ENCODE data around the gene TBC1D5. TPM values are rescaled to one million over a fixed set of nuclear protein-coding genes. Genes with fewer than 3 reads are reported as not detected.
"Not testable (repeated sequence)": the region's sequence is repeated elsewhere in the genome, so short reads cannot be mapped to it uniquely, and the experiment has no call there.

Gene TBC1D5
- total RNA-seq, 1 experiment from 2014 or later = 36.4 TPM

- H3K36me3 ChIP-seq (ENCODE audit: control insufficient read depth, insufficient read depth, low read length); H3K4me3 Mint-ChIP-seq (ENCODE audit: unreplicated experiment); DNase-seq; H3K27ac Mint-ChIP-seq (ENCODE audit: unreplicated experiment); BruUV-seq (replicated peaks); H3K36me3 Mint-ChIP-seq (ENCODE audit: insufficient read depth, unreplicated experiment); H3K4me3 ChIP-seq (ENCODE audit: low read depth, low read length); H3K27me3 Mint-ChIP-seq (ENCODE audit: insufficient read depth, unreplicated experiment); CTCF ChIA-PET; H3K27me3 ChIP-seq (replicated peaks; ENCODE audit: control insufficient read depth, insufficient read depth, low read length); H3K4me1 ChIP-seq; H3K4me1 Mint-ChIP-seq (ENCODE audit: low read depth, unreplicated experiment); H3K9me3 ChIP-seq; POLR2A ChIA-PET; intact Hi-C loops (cut with micrococcal nuclease; ENCODE audit: unreplicated experiment): not testable (repeated sequence)
- H3K9me3 Mint-ChIP-seq (ENCODE audit: unreplicated experiment) = peaks cover 16% of the 10 kb centered on the region
Observed at GRCh38 chr3:17695665-17696064, 46.8 kb downstream of the TBC1D5 start.

GRCh38 chr3:17693670-17693999 is 48.8 kb downstream of the TBC1D5 start:
- H3K4me3 ChIP-seq (ENCODE audit: low read depth, low read length); CTCF ChIA-PET; H3K4me1 ChIP-seq; H3K27me3 Mint-ChIP-seq (ENCODE audit: insufficient read depth, unreplicated experiment); H3K4me3 Mint-ChIP-seq (ENCODE audit: unreplicated experiment); intact Hi-C loops (cut with micrococcal nuclease; ENCODE audit: unreplicated experiment); BruUV-seq (replicated peaks); H3K4me1 Mint-ChIP-seq (ENCODE audit: low read depth, unreplicated experiment); H3K9me3 ChIP-seq; H3K36me3 Mint-ChIP-seq (ENCODE audit: insufficient read depth, unreplicated experiment); DNase-seq; H3K27ac Mint-ChIP-seq (ENCODE audit: unreplicated experiment); POLR2A ChIA-PET; H3K36me3 ChIP-seq (ENCODE audit: control insufficient read depth, insufficient read depth, low read length); H3K27me3 ChIP-seq (replicated peaks; ENCODE audit: control insufficient read depth, insufficient read depth, low read length): not testable (repeated sequence)
- peaks cover 16% of the 10 kb centered on the region for H3K9me3 Mint-ChIP-seq (ENCODE audit: unreplicated experiment)

GRCh38 chr3:17692846-17693669 is 49.4 kb downstream of the TBC1D5 start:
- CTCF ChIA-PET; intact Hi-C loops (cut with micrococcal nuclease; ENCODE audit: unreplicated experiment): not testable (repeated sequence)

GRCh38 chr3:17687566-17687965 is 54.9 kb downstream of the TBC1D5 start:
- H3K9me3 Mint-ChIP-seq (ENCODE audit: unreplicated experiment) = no peaks in the 10 kb centered on the region
- TF ChIP-seq CTCF (IDR thresholded peaks at IDR 0.05; ENCODE audit: insufficient read depth in 1 of 2, low read depth in 1 of 2, low read length in 1 of 2, severe bottlenecking in 1 of 2, unreplicated experiment in 1 of 2) = no peak

More at GRCh38 chr3:17692846-17693669, 49.4 kb downstream of the TBC1D5 start:
- DNase-seq; H3K4me3 Mint-ChIP-seq (ENCODE audit: unreplicated experiment); H3K27ac Mint-ChIP-seq (ENCODE audit: unreplicated experiment); H3K27me3 Mint-ChIP-seq (ENCODE audit: insufficient read depth, unreplicated experiment); H3K27me3 ChIP-seq (replicated peaks; ENCODE audit: control insufficient read depth, insufficient read depth, low read length); POLR2A ChIA-PET; BruUV-seq (replicated peaks); H3K4me1 ChIP-seq; H3K4me1 Mint-ChIP-seq (ENCODE audit: low read depth, unreplicated experiment); H3K36me3 Mint-ChIP-seq (ENCODE audit: insufficient read depth, unreplicated experiment); H3K9me3 ChIP-seq; H3K4me3 ChIP-seq (ENCODE audit: low read depth, low read length); H3K36me3 ChIP-seq (ENCODE audit: control insufficient read depth, insufficient read depth, low read length): not testable (repeated sequence)
- peaks cover 16% of the 10 kb centered on the region for H3K9me3 Mint-ChIP-seq (ENCODE audit: unreplicated experiment)

More at GRCh38 chr3:17687566-17687965, 54.9 kb downstream of the TBC1D5 start:
- Histone ChIP-seq H3K27me3 (replicated peaks; ENCODE audit: control insufficient read depth, insufficient read depth, low read length) (no peaks in the 10 kb centered on the region), H3K4me1 (no peaks in the 10 kb centered on the region), H3K4me3 (ENCODE audit: low read depth, low read length) (no peak overlapping the region), H3K9me3 (no peaks in the 10 kb centered on the region), H3K36me3 (ENCODE audit: control insufficient read depth, insufficient read depth, low read length) (no peaks in the 10 kb centered on the region)
- intact Hi-C loops (cut with micrococcal nuclease; ENCODE audit: unreplicated experiment) = no loop called here
- BruUV-seq (replicated peaks) = no TSS peak
- Mint-ChIP-seq H3K4me1 (ENCODE audit: low read depth, unreplicated experiment) (no peaks in the 10 kb centered on the region), H3K36me3 (ENCODE audit: insufficient read depth, unreplicated experiment) (no peaks in the 10 kb centered on the region), H3K27ac (ENCODE audit: unreplicated experiment) (no peak overlapping the region), H3K27me3 (ENCODE audit: insufficient read depth, unreplicated experiment) (no peaks in the 10 kb centered on the region), H3K4me3 (ENCODE audit: unreplicated experiment) (no peak overlapping the region)
- DNase-seq = no peak
- ChIA-PET CTCF (no interaction called here), POLR2A (no interaction called here)
